Measurements from ENCODE around the gene MYL6. TPM values are rescaled to one million over a fixed set of nuclear protein-coding genes. Genes with fewer than 3 reads are reported as not detected.
A peak's percentile ranks its signal among the peaks of the same experiment; 100 is the strongest.

Gene MYL6
- total RNA-seq, 1 experiment from 2014 or later = 716 TPM

GRCh38 chr12:56205445-56205844 lies 47.3 kb downstream of the MYL6 start:
- no peak for DNase-seq (ENCODE audit: unreplicated experiment)
- no peak overlapping the region for H3K4me3 Mint-ChIP-seq (ENCODE audit: unreplicated experiment)
- H3K4me1 Mint-ChIP-seq (ENCODE audit: insufficient read depth, unreplicated experiment) = peaks cover 5% of the 10 kb centered on the region
- BruUV-seq (replicated peaks) = no TSS peak
- no peak for TF ChIP-seq CTCF (IDR thresholded peaks at IDR 0.05; ENCODE audit: unreplicated experiment)
- POLR2A ChIA-PET = interaction anchor here (0.7 to 3.8 kb wide), 4 partner anchors 16 to 77 kb away, joined by 4 to 25 read pairs (median 14); partner anchors contain the start of genes ESYT1, RNF41 and SMARCC2
- CTCF ChIA-PET = interaction anchor here (0.6 to 11.0 kb wide), 9 partner anchors 12 to 256 kb away, joined by 3 to 83 read pairs (median 5); partner anchors contain the start of genes ANKRD52, RNF41 and SMARCC2
- H3K27ac Mint-ChIP-seq (ENCODE audit: low read depth, unreplicated experiment) = no peak overlapping the region
- H3K27me3 Mint-ChIP-seq (ENCODE audit: insufficient read depth, unreplicated experiment) = no peaks in the 10 kb centered on the region
- H3K36me3 Mint-ChIP-seq (ENCODE audit: insufficient read depth, unreplicated experiment) = peaks cover 53% of the 10 kb centered on the region
- no peaks in the 10 kb centered on the region for H3K9me3 Mint-ChIP-seq (ENCODE audit: unreplicated experiment)
- intact Hi-C loops (cut with micrococcal nuclease) = no loop called here

DNA sequence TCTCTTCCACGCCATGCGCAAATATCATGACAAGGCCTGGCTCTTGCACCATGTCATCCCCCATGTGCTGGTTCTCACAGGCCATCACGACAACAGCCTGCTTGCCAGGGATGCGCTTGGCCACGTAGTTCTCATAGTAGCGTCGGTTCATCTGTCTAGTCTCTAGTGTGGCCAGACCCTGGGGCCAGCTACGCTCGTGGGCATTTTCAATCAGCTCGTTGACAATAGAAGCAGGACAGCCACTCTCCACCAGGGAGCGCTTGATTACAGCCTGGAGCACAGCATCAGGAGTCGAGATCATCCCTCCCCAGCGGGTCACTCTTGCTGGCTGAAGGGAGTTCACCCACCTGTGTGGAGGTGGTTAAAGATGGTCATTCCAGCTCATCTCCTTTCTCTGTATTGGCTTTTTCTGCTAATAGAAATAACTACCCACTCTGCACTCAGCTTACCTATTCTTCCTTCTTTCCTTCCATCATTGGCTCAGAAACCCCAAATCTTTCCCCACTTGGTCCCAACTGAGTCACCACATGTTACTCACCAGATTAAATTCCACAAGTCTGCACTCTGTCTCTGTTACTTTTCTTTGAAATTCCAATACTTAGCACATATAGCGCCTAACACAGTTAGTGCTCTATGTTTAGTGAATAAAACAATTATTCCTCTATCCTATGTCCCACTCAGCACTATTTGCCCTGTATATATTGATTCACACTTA lies 48.5 kb downstream of the MYL6 start:
- peaks cover 5% of the 10 kb centered on the region for H3K4me1 Mint-ChIP-seq (ENCODE audit: insufficient read depth, unreplicated experiment)

DNA sequence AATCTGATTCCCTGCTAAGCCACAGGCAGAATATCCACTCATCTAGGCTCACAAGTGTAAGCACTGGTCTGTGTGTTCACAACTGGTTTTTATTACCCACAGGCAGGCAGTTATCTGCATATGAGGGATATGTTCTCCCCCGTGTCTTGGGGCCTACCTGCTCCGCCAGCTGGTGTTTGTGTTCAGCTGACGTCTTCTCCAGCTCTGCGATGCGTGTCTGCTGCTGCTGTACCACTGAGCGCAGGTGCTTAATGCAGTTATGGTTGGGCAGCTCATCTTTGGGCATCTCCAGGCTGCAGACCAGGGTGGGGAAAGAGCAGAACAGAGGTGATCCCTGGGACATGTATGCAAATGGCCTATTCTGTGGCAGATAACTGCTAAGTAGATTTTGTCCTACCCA lies 49.8 kb downstream of the MYL6 start:
- intact Hi-C loops (cut with micrococcal nuclease) = no loop called here
- H3K27ac Mint-ChIP-seq (ENCODE audit: low read depth, unreplicated experiment) = no peak overlapping the region
- peaks cover 79% of the 10 kb centered on the region for H3K36me3 Mint-ChIP-seq (ENCODE audit: insufficient read depth, unreplicated experiment)
- H3K4me1 Mint-ChIP-seq (ENCODE audit: insufficient read depth, unreplicated experiment) = peaks cover 5% of the 10 kb centered on the region
- CTCF ChIA-PET = interaction anchor here (0.6 to 11.0 kb wide), 10 partner anchors 10 to 489 kb away, joined by 3 to 83 read pairs (median 3); partner anchors contain the start of genes RNF41 and SMARCC2
- no peaks in the 10 kb centered on the region for H3K27me3 Mint-ChIP-seq (ENCODE audit: insufficient read depth, unreplicated experiment)
- H3K4me3 Mint-ChIP-seq (ENCODE audit: unreplicated experiment) = no peak overlapping the region
- TF ChIP-seq CTCF (IDR thresholded peaks at IDR 0.05; ENCODE audit: unreplicated experiment) = no peak
- H3K9me3 Mint-ChIP-seq (ENCODE audit: unreplicated experiment) = no peaks in the 10 kb centered on the region
- POLR2A ChIA-PET = interaction anchor here (1.7 to 2.8 kb wide), 3 partner anchors 9 to 13 kb away, joined by 4 to 25 read pairs (median 6); partner anchors contain the start of gene RNF41
- no TSS peak for BruUV-seq (replicated peaks)
- no peak for DNase-seq (ENCODE audit: unreplicated experiment)

More for the DNA sequence above, 48.5 kb downstream of the MYL6 start:
- H3K36me3 Mint-ChIP-seq (ENCODE audit: insufficient read depth, unreplicated experiment) = peaks cover 65% of the 10 kb centered on the region
- no peak overlapping the region for H3K4me3 Mint-ChIP-seq (ENCODE audit: unreplicated experiment)
- ChIA-PET CTCF (interaction anchor here (0.5 to 11.0 kb wide), 15 partner anchors 8 to 405 kb away, joined by 3 to 83 read pairs (median 3); partner anchors contain the start of genes RNF41 and SMARCC2), POLR2A (interaction anchor here (0.6 to 2.8 kb wide), 4 partner anchors 9 to 51 kb away, joined by 3 to 25 read pairs (median 5); partner anchors contain the start of genes ANKRD52 and RNF41)
- H3K9me3 Mint-ChIP-seq (ENCODE audit: unreplicated experiment) = no peaks in the 10 kb centered on the region
- TF ChIP-seq CTCF (IDR thresholded peaks at IDR 0.05; ENCODE audit: unreplicated experiment) = peak; percentile 28
- peak; percentile 54 for DNase-seq (ENCODE audit: unreplicated experiment)
- intact Hi-C loops (cut with micrococcal nuclease) = no loop called here
- no peaks in the 10 kb centered on the region for H3K27me3 Mint-ChIP-seq (ENCODE audit: insufficient read depth, unreplicated experiment)
- H3K27ac Mint-ChIP-seq (ENCODE audit: low read depth, unreplicated experiment) = no peak overlapping the region
- BruUV-seq (replicated peaks) = no TSS peak

Other genes with a start within 250 kb of the MYL6 start
- gene PYM1, start 230.5 kb upstream of the MYL6 start, total RNA-seq (2022) = 50.5 and 56.5 TPM in 2 replicates
- 177 and 236 TPM in 2 replicates for gene DGKA, start 227.2 kb upstream of the MYL6 start, total RNA-seq (2022)
- gene PMEL, start 192.3 kb upstream of the MYL6 start, total RNA-seq (2022) = 0.59 TPM in 1 of 2 replicates, not detected in the other
- gene CDK2, start 191.5 kb upstream of the MYL6 start, total RNA-seq (2022) = 17.9 and 23.8 TPM in 2 replicates
- 67.4 and 96.1 TPM in 2 replicates for gene RAB5B, start 184.3 kb upstream of the MYL6 start, total RNA-seq (2022)
- 6.3 and 7.9 TPM in 2 replicates for gene SUOX, start 161.1 kb upstream of the MYL6 start, total RNA-seq (2022)
- 2.4 and 3.4 TPM in 2 replicates for gene IKZF4, start 137.3 kb upstream of the MYL6 start, total RNA-seq (2022)
- gene RPS26, start 116.4 kb upstream of the MYL6 start, total RNA-seq (2022) = 45.1 and 67.3 TPM in 2 replicates
- gene ERBB3, start 78.2 kb upstream of the MYL6 start, total RNA-seq (2022) = 1.1 and 3.7 TPM in 2 replicates
- gene PA2G4, start 53.8 kb upstream of the MYL6 start, total RNA-seq (2022) = 158 and 205 TPM in 2 replicates
- 4,675 and 4,734 TPM in 2 replicates for gene RPL41, start 41.7 kb upstream of the MYL6 start, total RNA-seq (2022)
- 2.8 and 3.5 TPM in 2 replicates for gene ZC3H10, start 40.1 kb upstream of the MYL6 start, total RNA-seq (2022)
- gene ESYT1, start 30.1 kb upstream of the MYL6 start, total RNA-seq (2022) = 111 and 123 TPM in 2 replicates
- gene MYL6B, start 5.8 kb upstream of the MYL6 start, total RNA-seq (2022) = 46.0 and 58.0 TPM in 2 replicates
- 52.1 and 57.0 TPM in 2 replicates for gene SMARCC2, start 31.1 kb downstream of the MYL6 start, total RNA-seq (2022)
- gene RNF41, start 63.6 kb downstream of the MYL6 start, total RNA-seq (2022) = 92.1 and 108 TPM in 2 replicates
- 53.3 and 56.2 TPM in 2 replicates for gene NABP2, start 66.0 kb downstream of the MYL6 start, total RNA-seq (2022)
- gene SLC39A5, start 71.7 kb downstream of the MYL6 start, total RNA-seq (2022) = not detected in 2 replicates
- 46.3 and 73.8 TPM in 2 replicates for gene ANKRD52, start 100.0 kb downstream of the MYL6 start, total RNA-seq (2022)
- 3.6 and 3.8 TPM in 2 replicates for gene COQ10A, start 108.6 kb downstream of the MYL6 start, total RNA-seq (2022)
- 213 and 257 TPM in 2 replicates for gene CS, start 142.0 kb downstream of the MYL6 start, total RNA-seq (2022)
- gene CNPY2, start 157.6 kb downstream of the MYL6 start, total RNA-seq (2022) = 169 and 210 TPM in 2 replicates
- gene PAN2, start 175.6 kb downstream of the MYL6 start, total RNA-seq (2022) = 72.9 and 80.1 TPM in 2 replicates
- gene IL23A, start 180.5 kb downstream of the MYL6 start, total RNA-seq (2022) = 0.61 and 1.7 TPM in 2 replicates
- 61.2 and 101 TPM in 2 replicates for gene STAT2, start 201.7 kb downstream of the MYL6 start, total RNA-seq (2022)
- not detected in 2 replicates for gene APOF, start 204.5 kb downstream of the MYL6 start, total RNA-seq (2022)

Data from MCF 10A (cell line).